Neural cell (in vitro differentiated cells): ENCODE results near the gene UGT1A6.

Experiments
- CTCF ChIP-seq: fragments of 450-650 bp; IDR thresholded peaks from 2 replicates; pipeline ENCODE4 v1.5.1; 2014; ENCODE audit warnings: antibody characterized with exemption, mild to moderate bottlenecking, moderate library complexity; ENCODE audit not compliant: poor library complexity, severe bottlenecking
- EP300 ChIP-seq: fragments of 450-650 bp; conservative IDR thresholded peaks from 2 replicates; pipeline ENCODE4 v1.6.1; 2014; ENCODE audit warnings: antibody characterized with exemption, mild to moderate bottlenecking, moderate library complexity; ENCODE audit not compliant: poor library complexity, severe bottlenecking
- EZH2 ChIP-seq: fragments of 200-600, 300-800 bp; shearing (Covaris generic), sonication (generic); IDR thresholded peaks from 2 replicates; pipeline ENCODE4 v1.6.1; 2014; ENCODE audit warnings: antibody characterized with exemption, low read length, borderline replicate concordance, mild to moderate bottlenecking; ENCODE audit not compliant: insufficient read depth, poor library complexity, severe bottlenecking
- SMC3 ChIP-seq: fragments of 450-650 bp; conservative IDR thresholded peaks from 2 replicates; pipeline ENCODE4 v1.6.1; 2014; ENCODE audit warnings: antibody characterized with exemption, mild to moderate bottlenecking, moderate library complexity; ENCODE audit not compliant: poor library complexity
- TAF1 ChIP-seq: IDR thresholded peaks from 2 replicates; pipeline ENCODE4 v1.6.1; 2012; ENCODE audit warnings: low read depth

GRCh38 chr2:233799087-233799665 lies 106.5 kb downstream of the UGT1A6 start:
- TF ChIP-seq CTCF (no peak), EP300 (no peak), TAF1 (no peak), EZH2 (no peak), SMC3 (no peak)
